HepG2 (cell line): ENCODE measurements around the gene SIRT7. TPM values are rescaled to one million over a fixed set of nuclear protein-coding genes. Genes with fewer than 3 reads are reported as not detected.

Experiments used
- KMT2B ChIP-seq: IDR thresholded peaks from 2 replicates; pipeline ENCODE4 v1.6.1; 2016; ENCODE audit warnings: missing genetic modification reagents, missing compliant biosample characterization
- NFYB ChIP-seq: sonication (generic); formaldehyde crosslinking; IDR thresholded peaks from 2 replicates; pipeline ENCODE4 v1.4.0; 2020; ENCODE audit warnings: missing genetic modification reagents
- NR2F6 ChIP-seq, 2 experiments: IDR thresholded peaks; 2 replicates each; pipeline ENCODE4 v1.6.1; 2016; ENCODE audit warnings: antibody characterized with exemption in 1 of 2, mild to moderate bottlenecking in 1 of 2
- NR3C1 ChIP-seq: sonication (generic); formaldehyde crosslinking; IDR thresholded peaks from 2 replicates; pipeline ENCODE4 v1.4.0; 2020; ENCODE audit warnings: missing genetic modification reagents
- POLR2G ChIP-seq: fragments of 200-400 bp; formaldehyde crosslinking; IDR thresholded peaks from 2 replicates; pipeline ENCODE4 v1.6.1; 2018; ENCODE audit warnings: mild to moderate bottlenecking, low read depth, low read length, moderate library complexity
- RARG ChIP-seq: sonication (generic); formaldehyde crosslinking; IDR thresholded peaks from 2 replicates; pipeline ENCODE4 v1.4.0; 2020; ENCODE audit warnings: low read depth, mild to moderate bottlenecking, missing genetic modification reagents
- ZNF138 ChIP-seq: sonication (generic); formaldehyde crosslinking; IDR thresholded peaks from 2 replicates; pipeline ENCODE4 v1.5.0; 2020; ENCODE audit warnings: mild to moderate bottlenecking, low read depth, missing genetic modification reagents
- ZNF20 ChIP-seq: sonication (generic); formaldehyde crosslinking; IDR thresholded peaks from 2 replicates; pipeline ENCODE4 v1.4.0; 2020; ENCODE audit warnings: mild to moderate bottlenecking, moderate library complexity, missing genetic modification reagents
- ZNF326 ChIP-seq: sonication (generic); formaldehyde crosslinking; IDR thresholded peaks from 2 replicates; pipeline ENCODE4 v1.4.0; 2020; ENCODE audit warnings: missing genetic modification reagents, borderline replicate concordance
- ZNF34 ChIP-seq: sonication (generic); formaldehyde crosslinking; IDR thresholded peaks from 2 replicates; pipeline ENCODE4 v1.4.0; 2020; ENCODE audit warnings: mild to moderate bottlenecking, missing genetic modification reagents, borderline replicate concordance
- polyA plus RNA-seq, 8 experiments: library from polyadenylated mRNA; depleted of rRNA in 3 of 8; stranded (reverse) in 7 of 8; unstranded in 1 of 8; fragments of >200 nt; fragmentation: Illumina TruSeq in 4 of 8; extraction: Trizol in 4 of 8; gene quantifications; 2 replicates each; pipeline versions ENCODE4 v1.2.1 to v1.2.3, GENCODE V29; 2011 to 2016; ENCODE audit warnings: low read depth in 4 of 8, missing spikeins in 1 of 8, mixed read lengths in 1 of 8; ENCODE audit not compliant: insufficient read depth in 1 of 8
- total RNA-seq, 5 experiments: library from RNA; depleted of rRNA; stranded (reverse); fragments of >200 nt; fragmentation: Illumina TruSeq; extraction: Trizol; gene quantifications; 2 replicates each; pipeline ENCODE4 v1.2.3, GENCODE V29; 2016; ENCODE audit warnings: low read depth in 1 of 5
- TF ChIP-seq, protein P1 (sequence below): IDR thresholded peaks from 2 replicates; pipeline ENCODE4 v1.6.1; 2016; ENCODE audit warnings: mild to moderate bottlenecking
- TF ChIP-seq, protein P2 (sequence below): sonication (generic); formaldehyde crosslinking; IDR thresholded peaks from 2 replicates; pipeline ENCODE4 v1.8.1; 2023; ENCODE audit warnings: mild to moderate bottlenecking, moderate library complexity, missing genetic modification reagents
- TF ChIP-seq, protein P3 (sequence below): sonication (generic); formaldehyde crosslinking; IDR thresholded peaks from 2 replicates; pipeline ENCODE4 v1.8.1; 2023; ENCODE audit warnings: mild to moderate bottlenecking, missing genetic modification reagents
- TF ChIP-seq, protein P4 (sequence below): sonication (generic); formaldehyde crosslinking; IDR thresholded peaks from 2 replicates; pipeline ENCODE4 v1.8.0; 2022; ENCODE audit warnings: mild to moderate bottlenecking, missing genetic modification reagents, moderate library complexity
- TF ChIP-seq, protein P5 (sequence below): IDR thresholded peaks from 2 replicates; pipeline ENCODE4 v1.4.0; 2020; ENCODE audit warnings: mild to moderate bottlenecking, missing genetic modification reagents

The SIRT7 gene
- total and polyA plus RNA-seq, 2 of the 13 experiments (the other 11 are each of a cell fraction or from before 2014, with no cell fraction given): 8.3 to 24.8 TPM

DNA sequence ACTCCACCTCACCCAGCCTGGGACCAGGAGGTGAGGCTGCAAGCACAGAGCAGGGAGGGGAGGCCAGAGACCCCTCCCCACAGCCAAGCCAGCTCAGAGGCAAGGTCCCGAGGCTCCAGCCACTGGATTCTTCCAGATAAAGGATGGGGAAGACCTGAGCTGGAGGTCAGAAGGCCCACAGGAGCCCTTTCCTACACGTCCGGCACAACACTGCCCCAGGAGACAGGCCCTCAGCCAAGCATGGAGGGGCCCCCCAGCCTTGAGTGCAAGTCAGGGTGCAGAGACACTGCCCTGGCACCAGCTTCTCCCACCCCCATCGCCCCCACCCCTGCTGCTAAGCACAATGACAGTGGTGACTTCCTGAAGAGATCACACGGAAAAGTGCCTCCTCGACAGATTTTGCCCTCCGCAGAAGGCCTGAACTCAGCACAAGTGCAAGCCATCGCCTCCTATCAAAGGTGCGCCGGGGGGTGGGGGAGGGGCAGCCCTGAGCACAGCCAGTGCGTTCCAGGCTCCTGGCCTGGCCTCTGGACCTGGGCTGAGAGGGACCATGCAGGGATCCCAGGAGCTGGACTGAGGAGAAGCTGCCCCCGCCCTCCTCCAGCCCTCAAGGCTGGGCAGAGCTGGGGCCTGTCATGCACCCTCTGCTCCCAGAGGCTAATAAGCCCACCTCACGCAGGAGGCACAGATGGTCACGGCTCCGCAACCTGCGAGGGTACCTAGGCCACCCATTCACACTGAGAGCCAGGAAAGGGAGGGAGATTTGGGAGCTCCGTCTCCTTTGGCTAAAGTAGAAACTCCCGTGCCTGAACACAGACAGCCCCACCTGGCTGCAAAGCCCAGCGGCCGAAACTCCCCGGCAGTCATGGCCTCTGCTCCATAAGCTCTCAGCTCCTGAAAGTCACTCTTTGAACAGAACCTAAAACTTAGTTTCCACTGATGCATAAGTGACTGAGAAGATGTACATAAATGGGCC, 6.9 kb upstream of the SIRT7 start (continued):
- TF ChIP-seq ZNF138 (CRISPR knock-in tag) (no peak), KMT2B (no peak), NR2F6 (IDR thresholded peaks at IDR 0.05) (peak; percentile 45; the same call in 1 of the 2 replicates), NR2F6 (CRISPR knock-in tag; IDR thresholded peaks at IDR 0.05) (no peak; the same call in 1 of the 2 replicates), ZNF326 (CRISPR knock-in tag) (no peak), NR3C1 (CRISPR knock-in tag) (no peak), POLR2G (no peak), ZNF34 (CRISPR knock-in tag) (no peak), ZNF20 (CRISPR knock-in tag) (no peak), NFYB (CRISPR knock-in tag) (no peak), RARG (CRISPR knock-in tag) (no peak)
- TF ChIP-seq, protein P1, sequence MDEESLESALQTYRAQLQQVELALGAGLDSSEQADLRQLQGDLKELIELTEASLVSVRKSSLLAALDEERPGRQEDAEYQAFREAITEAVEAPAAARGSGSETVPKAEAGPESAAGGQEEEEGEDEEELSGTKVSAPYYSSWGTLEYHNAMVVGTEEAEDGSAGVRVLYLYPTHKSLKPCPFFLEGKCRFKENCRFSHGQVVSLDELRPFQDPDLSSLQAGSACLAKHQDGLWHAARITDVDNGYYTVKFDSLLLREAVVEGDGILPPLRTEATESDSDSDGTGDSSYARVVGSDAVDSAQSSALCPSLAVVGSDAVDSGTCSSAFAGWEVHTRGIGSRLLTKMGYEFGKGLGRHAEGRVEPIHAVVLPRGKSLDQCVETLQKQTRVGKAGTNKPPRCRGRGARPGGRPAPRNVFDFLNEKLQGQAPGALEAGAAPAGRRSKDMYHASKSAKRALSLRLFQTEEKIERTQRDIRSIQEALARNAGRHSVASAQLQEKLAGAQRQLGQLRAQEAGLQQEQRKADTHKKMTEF (CRISPR knock-in tag): 0 out of 2 replicates have a peak, but pooled peaks have one; percentile 30
- TF ChIP-seq, protein P2, sequence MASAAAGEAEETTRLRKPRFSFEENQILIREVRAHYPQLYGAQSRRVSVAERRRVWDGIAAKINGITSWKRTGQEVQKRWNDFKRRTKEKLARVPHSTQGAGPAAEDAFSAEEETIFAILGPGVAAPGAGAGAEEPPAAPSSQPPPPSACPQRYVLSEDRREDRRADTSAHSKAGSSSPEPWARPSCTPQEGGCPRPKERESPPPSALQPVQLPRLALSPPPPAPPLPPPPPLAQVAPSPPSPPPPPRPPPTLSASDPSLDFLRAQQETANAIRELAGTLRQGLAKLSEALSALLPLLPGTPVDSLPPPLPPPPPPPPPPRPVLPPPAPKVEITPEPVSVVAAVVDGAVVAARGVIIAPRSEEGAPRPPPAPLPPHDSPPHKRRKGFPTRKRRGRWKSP (CRISPR knock-in tag): no peak
- TF ChIP-seq, protein P3, sequence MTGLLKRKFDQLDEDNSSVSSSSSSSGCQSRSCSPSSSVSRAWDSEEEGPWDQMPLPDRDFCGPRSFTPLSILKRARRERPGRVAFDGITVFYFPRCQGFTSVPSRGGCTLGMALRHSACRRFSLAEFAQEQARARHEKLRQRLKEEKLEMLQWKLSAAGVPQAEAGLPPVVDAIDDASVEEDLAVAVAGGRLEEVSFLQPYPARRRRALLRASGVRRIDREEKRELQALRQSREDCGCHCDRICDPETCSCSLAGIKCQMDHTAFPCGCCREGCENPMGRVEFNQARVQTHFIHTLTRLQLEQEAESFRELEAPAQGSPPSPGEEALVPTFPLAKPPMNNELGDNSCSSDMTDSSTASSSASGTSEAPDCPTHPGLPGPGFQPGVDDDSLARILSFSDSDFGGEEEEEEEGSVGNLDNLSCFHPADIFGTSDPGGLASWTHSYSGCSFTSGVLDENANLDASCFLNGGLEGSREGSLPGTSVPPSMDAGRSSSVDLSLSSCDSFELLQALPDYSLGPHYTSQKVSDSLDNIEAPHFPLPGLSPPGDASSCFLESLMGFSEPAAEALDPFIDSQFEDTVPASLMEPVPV (CRISPR knock-in tag): no peak; the same call in 1 of the 2 replicates
- TF ChIP-seq, protein P4, sequence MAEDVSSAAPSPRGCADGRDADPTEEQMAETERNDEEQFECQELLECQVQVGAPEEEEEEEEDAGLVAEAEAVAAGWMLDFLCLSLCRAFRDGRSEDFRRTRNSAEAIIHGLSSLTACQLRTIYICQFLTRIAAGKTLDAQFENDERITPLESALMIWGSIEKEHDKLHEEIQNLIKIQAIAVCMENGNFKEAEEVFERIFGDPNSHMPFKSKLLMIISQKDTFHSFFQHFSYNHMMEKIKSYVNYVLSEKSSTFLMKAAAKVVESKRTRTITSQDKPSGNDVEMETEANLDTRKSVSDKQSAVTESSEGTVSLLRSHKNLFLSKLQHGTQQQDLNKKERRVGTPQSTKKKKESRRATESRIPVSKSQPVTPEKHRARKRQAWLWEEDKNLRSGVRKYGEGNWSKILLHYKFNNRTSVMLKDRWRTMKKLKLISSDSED (CRISPR knock-in tag): no peak
- TF ChIP-seq, protein P5, sequence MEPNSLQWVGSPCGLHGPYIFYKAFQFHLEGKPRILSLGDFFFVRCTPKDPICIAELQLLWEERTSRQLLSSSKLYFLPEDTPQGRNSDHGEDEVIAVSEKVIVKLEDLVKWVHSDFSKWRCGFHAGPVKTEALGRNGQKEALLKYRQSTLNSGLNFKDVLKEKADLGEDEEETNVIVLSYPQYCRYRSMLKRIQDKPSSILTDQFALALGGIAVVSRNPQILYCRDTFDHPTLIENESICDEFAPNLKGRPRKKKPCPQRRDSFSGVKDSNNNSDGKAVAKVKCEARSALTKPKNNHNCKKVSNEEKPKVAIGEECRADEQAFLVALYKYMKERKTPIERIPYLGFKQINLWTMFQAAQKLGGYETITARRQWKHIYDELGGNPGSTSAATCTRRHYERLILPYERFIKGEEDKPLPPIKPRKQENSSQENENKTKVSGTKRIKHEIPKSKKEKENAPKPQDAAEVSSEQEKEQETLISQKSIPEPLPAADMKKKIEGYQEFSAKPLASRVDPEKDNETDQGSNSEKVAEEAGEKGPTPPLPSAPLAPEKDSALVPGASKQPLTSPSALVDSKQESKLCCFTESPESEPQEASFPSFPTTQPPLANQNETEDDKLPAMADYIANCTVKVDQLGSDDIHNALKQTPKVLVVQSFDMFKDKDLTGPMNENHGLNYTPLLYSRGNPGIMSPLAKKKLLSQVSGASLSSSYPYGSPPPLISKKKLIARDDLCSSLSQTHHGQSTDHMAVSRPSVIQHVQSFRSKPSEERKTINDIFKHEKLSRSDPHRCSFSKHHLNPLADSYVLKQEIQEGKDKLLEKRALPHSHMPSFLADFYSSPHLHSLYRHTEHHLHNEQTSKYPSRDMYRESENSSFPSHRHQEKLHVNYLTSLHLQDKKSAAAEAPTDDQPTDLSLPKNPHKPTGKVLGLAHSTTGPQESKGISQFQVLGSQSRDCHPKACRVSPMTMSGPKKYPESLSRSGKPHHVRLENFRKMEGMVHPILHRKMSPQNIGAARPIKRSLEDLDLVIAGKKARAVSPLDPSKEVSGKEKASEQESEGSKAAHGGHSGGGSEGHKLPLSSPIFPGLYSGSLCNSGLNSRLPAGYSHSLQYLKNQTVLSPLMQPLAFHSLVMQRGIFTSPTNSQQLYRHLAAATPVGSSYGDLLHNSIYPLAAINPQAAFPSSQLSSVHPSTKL (CRISPR knock-in tag): no peak
